Tongue (tissue), 2 donors: ENCODE results near the gene ATXN1. TPM values are rescaled to one million over a fixed set of nuclear protein-coding genes. Genes with fewer than 3 reads are reported as not detected.
"Not testable (repeated sequence)": the region's sequence is repeated elsewhere in the genome, so short reads cannot be mapped to it uniquely, and the experiment has no call there.

Experiments
- DNase-seq: peaks from one replicate; pipeline ENCODE4 v3.0.0-alpha.2; 2015
- total RNA-seq: library from RNA; depleted of rRNA; stranded (reverse); fragments of >200 nt; gene quantifications from one replicate; pipeline ENCODE4 v1.2.3, GENCODE V29; 2014

The ATXN1 gene
- total RNA-seq, 1 donor from 2014 or later, result 52.0 TPM

GRCh38 chr6:16720861-16721260, 40.4 kb downstream of the ATXN1 start:
- no peak for DNase-seq

GRCh38 chr6:16719488-16719887, 41.8 kb downstream of the ATXN1 start:
- DNase-seq, result no peak

GRCh38 chr6:16718356-16718755, 42.9 kb downstream of the ATXN1 start:
- peak; percentile 42 for DNase-seq

- peak; percentile 81 for DNase-seq
Measured at GRCh38 chr6:16717275-16717942, 43.9 kb downstream of the ATXN1 start.

DNA sequence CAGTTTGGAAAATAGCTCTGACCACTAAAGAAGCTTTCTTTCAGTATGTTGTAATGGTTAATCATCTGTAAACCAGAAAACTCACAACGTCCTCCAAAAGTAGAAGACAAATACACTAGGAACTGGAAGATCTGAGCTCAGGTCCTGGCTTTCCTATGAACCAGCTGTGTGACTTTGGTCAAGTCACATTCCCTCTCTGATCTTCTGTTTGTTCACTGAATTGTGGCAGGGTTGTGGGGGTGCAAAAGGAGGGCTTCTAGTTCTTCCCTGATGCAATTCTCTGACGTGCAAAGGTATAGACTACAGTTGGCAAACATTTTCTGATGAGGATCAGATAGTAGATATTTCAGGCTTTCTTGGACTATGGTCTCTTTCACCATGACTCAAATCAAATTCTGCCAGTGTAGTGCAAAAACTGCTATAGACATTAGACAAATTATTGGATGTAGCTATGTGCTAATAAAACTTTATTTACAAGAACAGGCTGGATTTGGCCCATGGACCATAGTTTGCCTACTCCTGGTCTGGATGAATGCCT, 44.9 kb downstream of the ATXN1 start:
- DNase-seq, result no peak

DNA sequence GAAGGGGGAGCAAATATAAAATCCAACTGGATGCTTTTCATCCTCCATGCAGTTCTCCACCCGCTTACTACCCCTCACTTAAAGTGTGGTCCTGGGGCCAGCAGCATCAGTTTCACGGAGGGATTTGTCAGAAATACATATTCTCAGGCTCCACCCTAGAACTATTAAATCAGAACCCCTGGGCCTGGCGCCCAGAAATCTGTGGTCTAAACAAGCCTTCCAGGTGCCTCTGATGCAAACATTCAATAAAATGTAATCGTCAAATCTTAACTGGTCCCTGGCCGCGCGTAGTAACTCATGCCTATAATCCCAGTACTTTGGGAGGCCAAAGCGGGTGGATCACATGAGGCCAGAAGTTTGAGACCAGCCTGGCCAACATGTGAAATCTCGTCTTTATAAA, 47.7 kb downstream of the ATXN1 start:
- DNase-seq, result no peak

DNA sequence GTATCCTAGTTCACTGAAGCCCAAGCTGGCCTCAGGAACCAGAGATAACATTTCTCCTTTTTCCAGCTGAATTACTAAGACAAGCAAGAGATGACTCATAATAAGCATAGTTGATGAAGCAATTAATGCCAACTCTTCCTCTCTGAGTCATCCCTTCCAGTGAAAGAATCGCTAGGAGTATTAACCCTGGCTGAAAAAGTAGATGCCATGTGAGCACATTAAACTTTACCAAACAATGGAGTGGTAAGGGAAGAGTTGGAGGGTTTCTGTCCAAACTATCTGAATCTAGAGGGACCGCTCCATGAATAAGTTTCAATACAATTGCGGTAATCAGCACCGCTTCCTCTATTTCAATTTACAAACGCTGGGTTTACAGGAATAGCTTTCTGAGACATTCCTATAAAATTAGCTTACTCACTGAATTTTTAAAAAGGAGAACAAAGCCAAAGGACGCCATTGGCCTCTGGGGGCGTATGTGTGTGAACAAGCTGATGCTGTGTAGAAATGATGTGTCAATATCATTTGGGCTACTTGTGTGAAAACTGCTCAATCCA, 48.3 kb downstream of the ATXN1 start:
- no peak for DNase-seq

- no peak for DNase-seq
Measured at GRCh38 chr6:16712255-16712930, 48.9 kb downstream of the ATXN1 start.

DNA sequence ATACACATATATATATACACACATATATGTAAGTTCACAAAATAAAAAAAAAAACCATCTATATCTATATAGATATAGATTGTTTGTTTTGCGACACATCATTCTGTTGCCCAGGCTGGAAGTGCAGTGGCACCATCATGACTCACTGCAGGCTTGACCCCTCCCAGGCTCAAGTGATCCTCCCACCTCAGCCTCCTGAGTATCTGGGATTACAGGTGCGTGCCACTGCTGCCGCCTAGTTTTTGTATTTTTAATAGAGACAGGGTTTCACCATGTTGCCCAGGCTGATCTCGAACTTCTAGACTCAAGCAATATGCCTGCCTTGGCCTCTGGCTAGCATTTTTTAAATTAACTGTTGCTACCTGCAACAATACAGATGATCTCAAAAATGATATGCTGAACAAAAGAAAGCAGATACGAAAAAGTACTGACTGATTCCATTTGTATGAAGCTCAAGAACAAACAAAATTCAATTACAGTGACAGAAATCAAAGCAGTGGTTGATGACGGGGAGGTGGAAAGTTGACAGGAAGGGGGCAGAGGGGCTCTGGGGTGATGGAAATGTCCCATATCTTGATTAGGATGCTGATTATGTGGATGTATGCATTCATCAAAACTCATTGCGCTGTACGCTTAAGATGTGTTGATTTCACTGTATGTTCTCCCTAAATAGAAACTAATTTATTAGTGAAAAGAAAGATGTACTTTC, 49.6 kb downstream of the ATXN1 start:
- DNase-seq, result no peak

- DNase-seq, result no peak
Measured at GRCh38 chr6:16706911-16707783, 54.1 kb downstream of the ATXN1 start.

DNA sequence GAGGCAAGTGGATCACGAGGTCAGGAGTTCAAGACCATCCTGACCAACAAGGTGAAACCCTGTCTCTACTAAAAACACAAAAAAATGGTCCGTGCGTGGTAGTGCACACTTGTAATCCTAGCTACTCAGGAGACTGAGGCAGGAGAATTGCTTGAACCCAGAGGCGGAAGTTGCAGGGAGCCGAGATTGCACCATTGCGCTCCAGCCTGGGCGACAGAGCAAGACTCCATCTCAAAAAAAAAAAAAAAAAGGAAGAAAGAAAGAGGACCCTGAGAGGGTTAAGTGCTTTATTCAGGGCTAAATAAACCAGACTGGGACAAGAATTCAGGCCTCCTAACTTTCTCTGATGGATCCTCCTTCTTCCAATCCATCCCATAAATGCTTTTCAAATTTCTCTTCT, 54.8 kb downstream of the ATXN1 start:
- not testable (repeated sequence) for DNase-seq

GRCh38 chr6:16706029-16706428, 55.2 kb downstream of the ATXN1 start:
- no peak for DNase-seq

DNA sequence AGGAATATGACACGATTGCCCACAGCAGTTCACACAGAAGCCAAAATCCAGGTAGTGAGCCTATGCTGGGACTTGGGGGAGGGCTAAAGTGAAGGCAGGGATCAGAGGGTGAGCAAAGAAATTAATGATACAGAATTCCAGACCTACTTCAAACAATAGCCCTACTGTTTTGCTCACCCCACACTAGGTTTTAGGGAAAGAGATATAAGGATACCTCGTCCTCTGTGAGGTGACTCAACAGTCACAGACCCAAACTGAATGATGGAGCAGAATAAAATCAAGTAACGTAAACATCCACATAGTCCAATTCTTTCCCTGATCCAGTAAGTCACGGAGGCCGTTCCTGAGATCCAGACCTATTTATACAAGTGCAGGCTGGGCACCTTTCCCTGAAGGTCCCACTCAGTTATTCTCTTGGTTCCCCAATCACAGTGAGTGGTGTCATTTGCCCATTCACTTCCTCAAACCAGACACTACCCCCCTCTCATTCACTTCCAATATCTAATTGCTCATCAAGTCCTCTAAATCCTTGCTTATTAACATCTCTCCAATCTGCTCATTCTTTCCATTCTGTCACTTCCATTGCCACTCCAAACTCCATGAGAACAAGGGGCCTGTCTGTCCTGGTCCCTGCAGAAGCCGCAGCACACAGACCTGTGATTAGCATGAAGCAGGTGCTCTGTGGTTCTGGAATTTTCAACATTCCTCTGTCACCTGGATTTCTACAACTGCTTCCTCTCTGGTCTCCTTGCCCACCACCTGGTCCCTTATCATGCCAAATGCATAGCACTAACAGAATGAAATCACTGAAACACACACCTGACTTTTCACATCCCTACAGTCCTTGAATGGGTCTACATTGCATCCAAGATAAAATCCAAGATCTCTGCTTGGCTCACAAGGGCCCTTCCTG, 55.9 kb downstream of the ATXN1 start:
- no peak for DNase-seq

DNA sequence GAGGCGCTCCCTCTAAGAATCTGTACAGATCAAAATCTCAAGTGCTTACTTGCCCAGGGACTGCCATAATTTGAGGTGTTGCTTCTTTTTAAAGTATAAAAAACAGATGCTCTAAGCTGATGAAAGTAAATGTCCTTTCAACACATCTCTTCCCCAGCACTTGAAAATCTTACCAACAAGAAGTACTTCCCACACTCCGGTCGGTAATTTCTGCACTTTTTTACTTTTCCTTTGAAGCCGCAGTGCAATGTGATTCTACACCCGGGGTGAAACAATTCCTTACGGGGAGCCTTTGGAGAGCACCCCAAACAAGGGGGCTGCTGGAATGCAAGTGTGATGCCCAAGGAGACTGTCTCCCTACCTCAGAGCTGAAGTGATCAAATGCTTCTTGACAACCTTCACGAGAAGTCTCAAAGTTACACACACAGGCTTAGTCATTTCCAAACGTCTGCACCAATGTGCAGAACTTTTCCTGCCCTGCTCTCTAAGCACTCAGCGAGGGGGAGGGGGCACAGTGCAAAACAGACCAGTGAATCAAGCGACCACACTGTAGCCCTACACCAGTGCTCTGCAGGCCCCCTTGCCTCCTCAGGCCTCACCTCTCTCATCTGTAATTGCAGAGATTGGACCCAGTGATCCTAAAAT, 56.7 kb downstream of the ATXN1 start:
- DNase-seq, result no peak

DNA sequence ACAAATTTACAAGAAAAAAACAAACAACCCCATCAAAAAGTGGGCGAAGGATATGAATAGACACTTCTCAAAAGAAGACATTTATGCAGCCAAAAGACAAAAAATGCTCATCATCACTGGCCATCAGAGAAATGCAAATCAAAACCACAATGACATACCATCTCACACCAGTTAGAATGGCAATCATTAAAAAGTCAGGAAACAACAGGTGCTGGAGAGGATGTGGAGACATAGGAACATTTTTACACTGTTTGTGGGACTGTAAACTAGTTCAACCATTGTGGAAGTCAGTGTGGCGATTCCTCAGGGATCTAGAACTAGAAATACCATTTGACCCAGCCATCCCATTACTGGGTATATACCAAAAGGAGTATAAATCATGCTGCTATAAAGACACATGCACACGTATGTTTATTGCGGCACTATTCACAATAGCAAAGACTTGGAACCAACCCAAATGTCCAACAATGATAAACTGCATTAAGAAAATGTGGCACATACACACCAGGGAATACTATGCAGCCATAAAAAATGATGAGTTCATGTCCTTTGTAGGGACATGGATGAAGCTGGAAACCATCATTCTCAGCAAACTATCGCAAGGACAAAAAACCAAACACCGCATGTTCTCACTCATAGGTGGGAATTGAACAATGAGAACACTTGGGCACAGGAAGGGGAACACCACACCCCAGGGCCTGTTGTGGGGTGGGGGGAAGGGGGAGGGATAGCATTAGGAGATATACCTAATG, 58.5 kb downstream of the ATXN1 start:
- DNase-seq, result not testable (repeated sequence)

DNA sequence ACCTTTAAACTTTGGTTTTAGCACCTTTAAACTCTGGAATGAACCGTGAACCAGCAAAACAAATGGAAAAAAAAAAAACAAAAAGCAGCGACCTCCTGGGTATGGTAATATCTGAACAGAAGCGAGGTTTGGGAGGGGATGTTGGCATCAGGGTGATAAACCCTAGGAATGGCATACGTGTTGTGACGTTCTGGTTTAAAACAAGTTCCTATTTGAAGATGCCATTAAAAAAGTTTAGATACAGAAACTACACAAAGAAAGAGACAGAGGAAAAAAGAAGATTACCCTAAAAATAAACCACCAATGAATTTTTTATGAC, 60.4 kb downstream of the ATXN1 start:
- DNase-seq, result no peak

GRCh38 chr6:16700202-16700915, 60.9 kb downstream of the ATXN1 start:
- DNase-seq, result peak; percentile 28

GRCh38 chr6:16698997-16699868, 62.0 kb downstream of the ATXN1 start:
- no peak for DNase-seq
